Tibial nerve (tissue), 4 donors: ENCODE measurements around the gene MAP1LC3B2. TPM values are rescaled to one million over a fixed set of nuclear protein-coding genes. Genes with fewer than 3 reads are reported as not detected.

Experiments
- DNase-seq, 2 donors: peaks; one replicate each; pipeline ENCODE4 v3.0.0-alpha.2; 2019; ENCODE audit warnings: low spot score in 2 of 2
- H3K27ac ChIP-seq, 4 donors: fragments of 200-600 bp; sonication (generic) in 3 of 4; one replicate each; pipeline ENCODE4 v1.5.1; 2017 to 2019; ENCODE audit warnings: mild to moderate bottlenecking in 1 of 4
- H3K27me3 ChIP-seq, 2 donors: fragments of 200-600 bp; sonication (generic) in 1 of 2; one replicate each; pipeline versions ENCODE4 v1.5.1 to v1.6.0; 2017 to 2019
- H3K36me3 ChIP-seq, 3 donors: fragments of 200-600 bp; sonication (generic); one replicate each; pipeline ENCODE4 v1.5.1; 2018 to 2019
- H3K4me1 ChIP-seq, 4 donors: fragments of 200-600 bp; sonication (generic) in 3 of 4; one replicate each; pipeline ENCODE4 v1.5.1; 2017 to 2019
- H3K4me3 ChIP-seq, 4 donors: fragments of 200-600 bp; sonication (generic) in 3 of 4; one replicate each; pipeline ENCODE4 v1.5.1; 2017 to 2019; ENCODE audit warnings: mild to moderate bottlenecking in 1 of 4, moderate library complexity in 1 of 4
- H3K9me3 ChIP-seq, 4 donors: fragments of 200-600 bp; sonication (generic) in 3 of 4; one replicate each; pipeline ENCODE4 v1.5.1; 2017 to 2019
- EP300 ChIP-seq, 2 donors: sonication (generic); formaldehyde crosslinking; IDR thresholded peaks; one replicate each; pipeline ENCODE4 v1.6.1; 2017; ENCODE audit warnings: antibody characterized with exemption in 2 of 2, mild to moderate bottlenecking in 1 of 2
- POLR2A ChIP-seq, 2 donors: fragments of 450-650 bp; IDR thresholded peaks; one replicate each; pipeline ENCODE4 v1.6.1; 2017; ENCODE audit warnings: antibody characterized with exemption in 2 of 2, mild to moderate bottlenecking in 2 of 2, moderate library complexity in 2 of 2
- WGBS, 2 donors: methylation state at CpG; one replicate each; pipeline ENCODE4 v1.1.5; 2018; 5-methylcytosine and 5-hydroxymethylcytosine counted together
- total RNA-seq, 4 donors: library from RNA; depleted of rRNA; stranded (reverse); fragments of >200 nt; gene quantifications; one replicate each; pipeline ENCODE4 v1.1.0, GENCODE V29; 2016
- TF ChIP-seq, protein P1 (sequence below), 5 experiments: fragments of 200-600 bp in 3 of 5; fragments of 450-650 bp in 2 of 5; sonication (generic) in 3 of 5; IDR thresholded peaks; one replicate each; pipeline ENCODE4 v1.5.1; 2016 to 2019; ENCODE audit warnings: antibody characterized with exemption in 5 of 5, mild to moderate bottlenecking in 3 of 5, moderate library complexity in 2 of 5

The MAP1LC3B2 gene
- total RNA-seq, 4 donors from 2014 or later = 0.98 to 1.7 TPM; not detected in 2

DNA sequence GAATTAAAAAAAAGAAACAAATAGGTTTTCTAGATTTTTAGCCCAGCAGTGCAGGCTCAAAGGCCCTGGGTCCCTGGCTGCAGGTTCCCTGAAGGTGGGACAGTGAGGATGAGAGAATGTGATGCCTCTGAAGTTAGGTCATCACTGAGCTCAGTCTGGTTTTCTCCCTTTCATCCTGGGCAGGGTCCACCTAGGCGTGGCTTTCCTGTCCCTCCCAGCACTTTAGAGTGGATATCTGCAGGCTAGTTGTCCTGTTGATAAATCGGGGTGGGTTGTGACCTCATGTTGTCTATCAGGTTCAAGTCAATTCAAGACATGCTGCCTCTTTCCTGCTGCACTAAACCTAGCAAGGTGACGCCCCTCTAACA is 60.9 kb downstream of the MAP1LC3B2 start:
- no peak for DNase-seq
- H3K4me1 ChIP-seq = peaks cover 0 to 15% (median 0%) of the 10 kb centered on the region in 4 donors
- H3K9me3 ChIP-seq = peaks cover 0 to 27% (median 0%) of the 10 kb centered on the region in 4 donors
- no peak overlapping the region for H3K27ac ChIP-seq
- 80 to 85% methylated on average over 3 of the region's 3 CpGs for WGBS, 2 donors
- H3K36me3 ChIP-seq = no peaks in the 10 kb centered on the region
- no peak overlapping the region for H3K4me3 ChIP-seq
- H3K27me3 ChIP-seq = no peaks in the 10 kb centered on the region
- TF ChIP-seq POLR2A (IDR thresholded peaks at IDR 0.05) = no peak
- no peak for TF ChIP-seq EP300 (IDR thresholded peaks at IDR 0.05)
- TF ChIP-seq, protein P1, sequence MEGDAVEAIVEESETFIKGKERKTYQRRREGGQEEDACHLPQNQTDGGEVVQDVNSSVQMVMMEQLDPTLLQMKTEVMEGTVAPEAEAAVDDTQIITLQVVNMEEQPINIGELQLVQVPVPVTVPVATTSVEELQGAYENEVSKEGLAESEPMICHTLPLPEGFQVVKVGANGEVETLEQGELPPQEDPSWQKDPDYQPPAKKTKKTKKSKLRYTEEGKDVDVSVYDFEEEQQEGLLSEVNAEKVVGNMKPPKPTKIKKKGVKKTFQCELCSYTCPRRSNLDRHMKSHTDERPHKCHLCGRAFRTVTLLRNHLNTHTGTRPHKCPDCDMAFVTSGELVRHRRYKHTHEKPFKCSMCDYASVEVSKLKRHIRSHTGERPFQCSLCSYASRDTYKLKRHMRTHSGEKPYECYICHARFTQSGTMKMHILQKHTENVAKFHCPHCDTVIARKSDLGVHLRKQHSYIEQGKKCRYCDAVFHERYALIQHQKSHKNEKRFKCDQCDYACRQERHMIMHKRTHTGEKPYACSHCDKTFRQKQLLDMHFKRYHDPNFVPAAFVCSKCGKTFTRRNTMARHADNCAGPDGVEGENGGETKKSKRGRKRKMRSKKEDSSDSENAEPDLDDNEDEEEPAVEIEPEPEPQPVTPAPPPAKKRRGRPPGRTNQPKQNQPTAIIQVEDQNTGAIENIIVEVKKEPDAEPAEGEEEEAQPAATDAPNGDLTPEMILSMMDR (IDR thresholded peaks at IDR 0.05) = no peak

DNA sequence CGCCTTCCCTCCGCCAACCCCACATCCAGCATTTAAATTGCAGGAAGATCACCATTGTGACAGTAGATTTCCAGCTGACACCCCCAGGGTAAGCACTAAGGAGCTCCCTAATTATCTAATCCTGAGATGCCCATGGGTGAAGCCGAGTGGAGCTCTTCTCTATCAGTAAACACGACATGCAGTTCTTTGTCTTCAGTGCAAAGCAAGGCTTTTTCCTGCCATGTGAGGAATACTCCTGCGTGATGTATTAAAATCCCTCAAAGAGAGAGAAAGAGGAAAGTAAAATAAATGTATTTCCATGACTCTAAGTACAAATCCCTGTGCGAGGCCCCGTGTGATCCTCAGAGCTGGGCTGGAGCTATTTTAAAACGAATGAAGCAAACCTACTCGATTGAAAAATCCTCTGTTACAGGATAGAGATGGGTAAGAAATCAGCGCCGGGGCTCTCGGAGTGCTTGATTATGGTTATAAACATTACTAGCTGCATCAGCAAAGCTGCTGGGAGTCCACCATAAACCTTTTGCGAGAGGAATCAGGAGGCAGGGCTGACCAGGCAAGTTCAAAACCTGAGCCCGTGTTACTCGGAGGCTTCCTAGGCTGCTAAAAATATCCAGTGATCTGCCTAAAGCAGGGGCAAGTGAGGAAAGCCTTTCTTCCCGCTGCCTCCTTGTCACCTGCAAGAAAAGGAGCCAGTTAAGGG is 61.5 kb downstream of the MAP1LC3B2 start:
- Histone ChIP-seq H3K9me3 (peaks cover 0 to 27% (median 0%) of the 10 kb centered on the region in 4 donors), H3K27me3 (no peaks in the 10 kb centered on the region), H3K4me1 (peaks cover 0 to 12% (median 0%) of the 10 kb centered on the region in 4 donors), H3K4me3 (no peak overlapping the region), H3K27ac (no peak overlapping the region), H3K36me3 (no peaks in the 10 kb centered on the region)
- no peak for DNase-seq
- 54 to 55% methylated on average over 16 of the region's 16 CpGs for WGBS, 2 donors
- TF ChIP-seq, protein P1 (IDR thresholded peaks at IDR 0.05) = no peak
- TF ChIP-seq EP300 (IDR thresholded peaks at IDR 0.05) (no peak), POLR2A (IDR thresholded peaks at IDR 0.05) (no peak)

DNA sequence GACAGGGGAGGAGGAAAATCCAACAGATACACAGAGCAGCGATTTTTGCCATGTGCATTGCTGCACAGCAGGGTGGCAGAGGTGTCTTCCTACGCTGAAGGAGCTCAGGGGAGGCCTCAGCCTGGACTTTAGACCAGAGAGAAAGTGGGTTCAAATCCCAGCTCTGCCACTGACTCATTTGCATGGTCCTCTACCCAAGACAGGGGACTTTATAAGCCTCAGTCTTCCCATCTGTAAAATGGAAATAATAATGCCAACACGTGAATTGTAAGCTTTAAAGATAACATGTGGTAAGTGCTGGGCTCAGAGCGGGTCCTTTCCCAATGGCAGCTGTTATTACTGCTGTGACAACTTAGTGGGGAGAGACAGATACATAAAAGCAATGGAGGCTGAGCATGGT is 62.0 kb downstream of the MAP1LC3B2 start:
- 85 to 95% methylated on average over 4 of the region's 4 CpGs for WGBS, 2 donors
- Histone ChIP-seq H3K4me1 (peaks cover 0 to 8% (median 0%) of the 10 kb centered on the region in 4 donors), H3K27ac (no peak overlapping the region), H3K27me3 (no peaks in the 10 kb centered on the region), H3K9me3 (peaks cover 0 to 27% (median 0%) of the 10 kb centered on the region in 4 donors), H3K36me3 (no peaks in the 10 kb centered on the region), H3K4me3 (no peak overlapping the region)
- TF ChIP-seq EP300 (IDR thresholded peaks at IDR 0.05) (no peak), POLR2A (IDR thresholded peaks at IDR 0.05) (no peak)
- TF ChIP-seq, protein P1 (IDR thresholded peaks at IDR 0.05) = no peak
- DNase-seq = no peak

DNA sequence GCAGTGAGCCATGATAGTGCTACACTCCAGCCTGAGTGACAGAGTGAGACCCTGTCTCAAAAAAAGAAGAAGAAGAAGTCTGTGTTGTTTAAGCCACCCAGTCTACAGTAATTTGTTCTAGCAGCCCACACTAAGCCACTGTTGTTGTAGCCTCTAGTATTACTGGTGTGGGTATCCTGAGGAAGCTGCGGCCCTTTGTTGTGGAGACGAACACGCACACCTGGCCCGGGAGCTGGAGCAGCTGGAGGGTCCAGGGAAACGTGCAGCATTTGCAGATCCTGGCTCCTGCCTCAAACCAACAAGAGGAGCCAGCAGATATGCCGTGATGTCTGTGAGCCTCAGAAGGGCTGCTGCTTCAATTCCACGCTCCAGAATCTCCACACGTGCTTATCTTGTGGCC is 65.3 kb downstream of the MAP1LC3B2 start:
- H3K4me3 ChIP-seq = no peak overlapping the region
- no peaks in the 10 kb centered on the region for H3K27me3 ChIP-seq
- TF ChIP-seq POLR2A (IDR thresholded peaks at IDR 0.05) = no peak
- TF ChIP-seq EP300 (IDR thresholded peaks at IDR 0.05) = no peak
- TF ChIP-seq, protein P1 (IDR thresholded peaks at IDR 0.05) = no peak
- H3K36me3 ChIP-seq = no peaks in the 10 kb centered on the region
- DNase-seq = no peak
- peaks cover 0 to 19% (median 0%) of the 10 kb centered on the region in 4 donors for H3K9me3 ChIP-seq
- H3K27ac ChIP-seq = no peak overlapping the region
- H3K4me1 ChIP-seq = peaks cover 0 to 7% (median 0%) of the 10 kb centered on the region in 4 donors
- 63 to 84% methylated on average over 8 of the region's 8 CpGs for WGBS, 2 donors

DNA sequence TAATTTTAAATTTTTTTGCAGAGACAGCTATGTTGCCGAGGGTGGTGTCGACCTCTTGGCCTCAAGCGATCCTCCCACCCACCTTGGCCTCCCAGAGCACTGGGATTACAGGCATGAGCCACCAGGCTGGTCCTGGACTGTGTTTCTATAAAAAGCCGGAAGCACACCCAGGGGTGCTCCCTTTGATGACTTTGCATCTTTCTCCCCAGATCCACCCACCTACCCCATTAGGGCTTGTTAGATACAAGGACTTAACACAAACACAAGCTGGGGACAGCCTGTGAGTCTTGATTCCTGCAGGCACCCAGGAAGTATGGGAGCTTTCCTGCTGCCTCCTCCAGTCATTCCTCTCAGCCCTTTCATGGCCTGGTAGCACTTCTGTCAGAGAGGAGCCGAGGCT is 67.0 kb downstream of the MAP1LC3B2 start:
- Histone ChIP-seq H3K36me3 (no peaks in the 10 kb centered on the region), H3K27me3 (no peaks in the 10 kb centered on the region), H3K9me3 (peaks cover 0 to 19% (median 0%) of the 10 kb centered on the region in 4 donors), H3K27ac (no peak overlapping the region), H3K4me1 (peaks cover 0 to 8% (median 0%) of the 10 kb centered on the region in 4 donors), H3K4me3 (no peak overlapping the region)
- 83 to 90% methylated on average over 5 of the region's 5 CpGs for WGBS, 2 donors
- TF ChIP-seq EP300 (IDR thresholded peaks at IDR 0.05) (no peak), POLR2A (IDR thresholded peaks at IDR 0.05) (no peak)
- TF ChIP-seq, protein P1 (IDR thresholded peaks at IDR 0.05) = no peak
- DNase-seq = no peak
